GM10248 (cell line): Measurements from ENCODE around the gene HCFC1.

Source experiments
- CTCF ChIA-PET: fragments of 300-600 bp; sonication (Branson Sonifier 250); formaldehyde crosslinking; extraction: SDS; loops from one replicate; lab custom pipeline; 2021; ENCODE audit warnings: antibody characterized with exemption; lab: Yijun Ruan, JAX
- POLR2A ChIA-PET: fragments of 350-650 bp; sonication (Branson Sonifier 250); formaldehyde crosslinking; extraction: SDS; loops from one replicate; lab custom pipeline; 2020; ENCODE audit warnings: antibody characterized with exemption; lab: Yijun Ruan, JAX
- DNase-seq: peaks from one replicate; pipeline ENCODE4 v3.0.0; 2012; ENCODE audit errors: extremely low spot score
- CTCF ChIP-seq: IDR thresholded peaks from 2 replicates; pipeline ENCODE4 v1.5.1; 2012; ENCODE audit warnings: mild to moderate bottlenecking, low read depth; ENCODE audit errors: extremely low read depth, missing control alignments, control extremely low read depth

HCFC1 gene

GRCh38 chrX:154008521-154008920 is 36.9 kb upstream of the HCFC1 start:
- POLR2A ChIA-PET = no interaction called here
- CTCF ChIA-PET = interaction anchor here (1.5 kb wide), 1 partner anchor 12 kb away, joined by 6 read pairs; the partner anchor contains the start of gene IRAK1
- TF ChIP-seq CTCF = no peak
- DNase-seq = no peak

- no peak for DNase-seq
- ChIA-PET CTCF (interaction anchor here (1.5 kb wide), 1 partner anchor 13 kb away, joined by 6 read pairs; the partner anchor contains the start of gene IRAK1), POLR2A (no interaction called here)
- TF ChIP-seq CTCF = no peak
Observed at GRCh38 chrX:154006947-154007346, 35.3 kb upstream of the HCFC1 start.

GRCh38 chrX:154004315-154004714 is 32.7 kb upstream of the HCFC1 start:
- ChIA-PET CTCF (interaction anchor here (1.5 to 3.7 kb wide), 2 partner anchors 9 to 24 kb away, joined by 3 to 17 read pairs; no protein-coding TSS in a partner anchor), POLR2A (no interaction called here)
- no peak for DNase-seq
- TF ChIP-seq CTCF = no peak

- ChIA-PET POLR2A (no interaction called here), CTCF (interaction anchor here (1.7 to 3.7 kb wide), 2 partner anchors 11 kb away, joined by 9 to 17 read pairs; no protein-coding TSS in a partner anchor)
- no peak for DNase-seq
- no peak for TF ChIP-seq CTCF
Observed at GRCh38 chrX:154002215-154002719, 30.6 kb upstream of the HCFC1 start.

- POLR2A ChIA-PET = no interaction called here
- no peak for TF ChIP-seq CTCF
- DNase-seq = no peak
- CTCF ChIA-PET = interaction anchor here (1.2 kb wide), 1 partner anchor 13 kb away, joined by 3 read pairs; no protein-coding TSS in a partner anchor
Observed at GRCh38 chrX:154000051-154000450, 28.4 kb upstream of the HCFC1 start.

GRCh38 chrX:153999359-154000037 is 27.9 kb upstream of the HCFC1 start:
- CTCF ChIA-PET = interaction anchor here (1.2 kb wide), 1 partner anchor 14 kb away, joined by 3 read pairs; no protein-coding TSS in a partner anchor
- POLR2A ChIA-PET = no interaction called here
- no peak for DNase-seq
- no peak for TF ChIP-seq CTCF
